Kidney (tissue), 14 donors: Measurements from ENCODE around the gene HOMER2. TPM values are rescaled to one million over a fixed set of nuclear protein-coding genes. Genes with fewer than 3 reads are reported as not detected.

Source experiments
- DNase-seq, 5 donors: peaks; one replicate each; pipeline ENCODE4 v3.0.0-alpha.2; 2013 to 2020
- FAIRE-seq: peaks from 2 replicates; lab custom pipeline; 2012; peaks lifted over from hg19 to GRCh38; lab: Jason Lieb, UNC
- H3K27ac ChIP-seq, 2 donors: one replicate each; pipeline ENCODE4 v1.7.0; 2013; ENCODE audit warnings: low read depth in 2 of 2, low read length in 2 of 2, inconsistent platforms in 1 of 2
- H3K27me3 ChIP-seq: one replicate; pipeline ENCODE4 v1.7.1; 2013; ENCODE audit warnings: low read length, inconsistent platforms; ENCODE audit not compliant: control insufficient read depth, insufficient read depth
- H3K36me3 ChIP-seq, 3 donors: one replicate each; pipeline versions ENCODE4 v1.7.0 to v1.7.1; 2013; ENCODE audit warnings: low read length in 3 of 3, control low read depth in 1 of 3, inconsistent platforms in 1 of 3; ENCODE audit not compliant: insufficient read depth in 3 of 3, control insufficient read depth in 2 of 3
- H3K4me1 ChIP-seq, 3 donors: one replicate each; pipeline versions ENCODE4 v1.7.0 to v1.7.1; 2013; ENCODE audit warnings: low read length in 3 of 3, inconsistent platforms in 1 of 3, low read depth in 1 of 3; ENCODE audit not compliant: control insufficient read depth in 2 of 3, insufficient read depth in 2 of 3
- H3K4me3 ChIP-seq, 3 donors: one replicate each; pipeline versions ENCODE4 v1.7.0 to v1.8.1; 2013; ENCODE audit warnings: low read length in 3 of 3, control low read depth in 1 of 3, inconsistent platforms in 1 of 3
- H3K9ac ChIP-seq, 3 donors: one replicate each; pipeline versions ENCODE4 v1.7.0 to v1.7.1; 2013; ENCODE audit warnings: low read length in 3 of 3, control low read depth in 1 of 3, inconsistent platforms in 1 of 3
- H3K9me3 ChIP-seq, 3 donors: one replicate each; pipeline versions ENCODE4 v1.7.0 to v1.7.1; 2013; ENCODE audit warnings: low read length in 3 of 3, control low read depth in 1 of 3, inconsistent platforms in 1 of 3; ENCODE audit not compliant: control insufficient read depth in 2 of 3, insufficient read depth in 1 of 3
- CTCF ChIP-seq: IDR thresholded peaks from 3 replicates; pipeline ENCODE4 v1.5.1; 2012; ENCODE audit warnings: mild to moderate bottlenecking, moderate library complexity, borderline replicate concordance; ENCODE audit not compliant: insufficient read depth; ENCODE audit errors: extremely low read depth
- intact Hi-C: fragments of 100-400 bp; cut with DNase I; formaldehyde crosslinking; loops from one replicate; pipeline ENCODE4 v1.11.1; 2022
- polyA plus RNA-seq: library from polyadenylated mRNA; stranded (reverse); fragments of 350-450 nt; fragmentation: Illumina TruSeq; extraction: RNeasy Lipid Tissue Mini Kit (QIAGEN cat#74804); gene quantifications from one replicate; pipeline ENCODE4 v1.2.3, GENCODE V29; 2014; ENCODE audit warnings: low read depth, low replicate concordance; ENCODE audit not compliant: insufficient read depth
- total RNA-seq: library from RNA; stranded (reverse); fragmentation: NEBNext Ultra II Directional; extraction: Animal tissue kit (Norgen Biotek cat#: 25700); gene quantifications from one replicate; pipeline ENCODE4 v1.2.1, GENCODE V29; 2021
- donor health status: control.
- donor health status: control.
- donor health status: control.
- donor health status: control.
- donor health status: control.
- donor health status: DM: yes; HTN: yes; CAD: no.
- donor health status: Normal renal cell carcinoma (clear cell type).

HOMER2 gene
- total and polyA plus RNA-seq, 2 donors from 2014 or later, result 4.6 to 35.8 TPM

- Histone ChIP-seq H3K27ac (no peak overlapping the region), H3K9ac (no peak overlapping the region), H3K27me3 (no peaks in the 10 kb centered on the region), H3K4me1 (no peaks in the 10 kb centered on the region), H3K4me3 (no peak overlapping the region), H3K9me3 (no peaks in the 10 kb centered on the region), H3K36me3 (no peaks in the 10 kb centered on the region)
- DNase-seq (no peak), FAIRE-seq (no peak)
- intact Hi-C loops, result no loop called here
- TF ChIP-seq CTCF, result no peak
Measured at GRCh38 chr15:82931221-82931620, 21.3 kb downstream of the HOMER2 start.

- no peak overlapping the region for H3K27ac ChIP-seq
- no peaks in the 10 kb centered on the region for H3K9me3 ChIP-seq
- no peak for FAIRE-seq
- no peak overlapping the region for H3K9ac ChIP-seq
- no peaks in the 10 kb centered on the region for H3K36me3 ChIP-seq
- no peaks in the 10 kb centered on the region for H3K27me3 ChIP-seq
- TF ChIP-seq CTCF, result no peak
- no peaks in the 10 kb centered on the region for H3K4me1 ChIP-seq
- no peak overlapping the region for H3K4me3 ChIP-seq
- DNase-seq, result no peak
- intact Hi-C loops, result no loop called here
Measured at GRCh38 chr15:82930461-82930860, 22.1 kb downstream of the HOMER2 start.

- no peaks in the 10 kb centered on the region for H3K9me3 ChIP-seq
- H3K4me1 ChIP-seq, result no peaks in the 10 kb centered on the region
- H3K27ac ChIP-seq, result no peak overlapping the region
- FAIRE-seq, result no peak
- no peak overlapping the region for H3K9ac ChIP-seq
- TF ChIP-seq CTCF, result no peak
- intact Hi-C loops, result no loop called here
- H3K36me3 ChIP-seq, result no peaks in the 10 kb centered on the region
- no peaks in the 10 kb centered on the region for H3K27me3 ChIP-seq
- DNase-seq, result no peak
- H3K4me3 ChIP-seq, result no peak overlapping the region
Measured at GRCh38 chr15:82928711-82929110, 23.8 kb downstream of the HOMER2 start.

GRCh38 chr15:82923744-82924143 is 28.8 kb downstream of the HOMER2 start:
- no peak overlapping the region for H3K27ac ChIP-seq
- no peak overlapping the region for H3K4me3 ChIP-seq
- H3K4me1 ChIP-seq, result peaks cover 0 to 2% (median 0%) of the 10 kb centered on the region in 3 donors

More at GRCh38 chr15:82923744-82924143, 28.8 kb downstream of the HOMER2 start:
- intact Hi-C loops, result no loop called here
- FAIRE-seq (no peak), DNase-seq (peak in 1 of 5 donors; percentile 2)
- Histone ChIP-seq H3K36me3 (no peaks in the 10 kb centered on the region), H3K9ac (no peak overlapping the region), H3K9me3 (no peaks in the 10 kb centered on the region), H3K27me3 (no peaks in the 10 kb centered on the region)
- no peak for TF ChIP-seq CTCF
